Activated CD4-positive, alpha-beta T cell treated with anti-CD3 and anti-CD28 coated beads, Interleukin-2, Interleukin-4, amounts not matched to agents 100 ng/mL and 50 ng/mL, durations not matched to agents 16 hours and 8 hours (primary cell): ENCODE measurements around the gene MLLT6.

Source experiments
- DNase-seq: peaks from one replicate; pipeline ENCODE4 v3.0.0-alpha.2; 2020; ENCODE audit warnings: low spot score

The MLLT6 gene

DNA sequence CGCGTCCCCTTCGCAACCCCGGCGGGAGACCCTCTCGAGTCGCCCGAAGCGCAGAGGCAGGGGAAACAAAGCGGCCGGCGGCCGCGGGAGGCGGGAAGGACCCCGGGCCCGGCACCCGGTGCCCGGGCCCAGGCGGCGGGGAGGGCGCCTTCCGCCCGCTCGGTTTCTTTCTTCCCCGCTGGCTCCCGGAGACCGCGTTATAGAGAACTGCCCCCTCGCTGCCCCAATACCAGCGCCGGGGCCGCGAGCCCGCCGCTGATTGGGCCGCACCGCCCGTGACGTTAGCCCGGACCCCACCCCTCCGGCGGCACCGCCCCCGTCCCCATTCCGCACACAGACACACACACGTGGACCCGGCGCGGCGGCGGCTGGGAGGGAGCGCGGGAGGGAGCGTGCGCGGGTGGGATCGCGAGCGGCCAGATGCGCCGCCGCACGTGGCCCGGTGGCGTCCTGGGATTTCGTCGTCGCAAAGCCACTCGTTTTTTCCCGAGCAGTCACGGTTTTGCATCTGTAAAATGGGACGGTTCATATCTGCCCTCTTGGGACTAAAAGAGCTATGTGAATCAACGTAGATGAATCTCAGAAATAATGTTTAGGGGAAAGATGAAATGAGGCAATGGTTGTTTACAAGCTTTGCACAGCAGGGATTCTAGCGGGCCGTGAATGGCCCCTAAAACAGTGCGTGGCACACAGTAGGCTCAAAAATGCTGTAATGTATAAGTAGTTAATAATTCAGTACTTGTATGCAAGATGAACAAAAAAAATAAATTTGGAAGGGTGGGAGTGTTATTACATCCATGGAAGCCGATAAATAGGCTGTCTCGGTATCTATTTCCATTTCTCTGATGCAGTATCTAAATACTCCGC, 30.1 kb upstream of the MLLT6 start, which contains the start of gene EPOP:
EPOP (minus strand) TSS at position 209 of the 867 bp plus-strand sequence. CDS start 462 bp downstream, outside the sequence.
- DNase-seq: peak; percentile 95

- DNase-seq: peak; percentile 89
These were observed 28.2 kb upstream of the MLLT6 start for GRCh38 chr17:38676706-38677504.

GRCh38 chr17:38677819-38678218, 27.3 kb upstream of the MLLT6 start:
- no peak for DNase-seq

DNA sequence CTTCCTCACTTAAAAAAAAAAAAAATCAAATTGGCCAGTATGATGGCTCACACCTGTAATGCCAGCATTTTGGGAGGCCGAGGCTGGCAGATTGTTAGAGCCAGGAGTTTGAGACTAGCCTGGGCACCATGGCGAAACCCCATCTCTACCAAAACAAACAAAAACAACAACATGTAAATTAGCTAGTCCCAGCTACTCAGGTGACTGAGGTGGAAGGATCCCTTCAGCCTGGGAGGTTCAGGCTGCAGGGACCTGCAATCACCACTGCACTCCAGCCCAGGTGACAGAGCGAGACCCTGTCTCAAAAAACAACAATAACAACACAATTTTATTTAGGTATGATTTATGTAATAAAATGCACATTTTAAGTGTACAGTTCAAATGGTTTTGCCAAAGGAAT, 24.0 kb upstream of the MLLT6 start:
- no peak for DNase-seq

- DNase-seq: no peak
These were observed 19.6 kb upstream of the MLLT6 start for GRCh38 chr17:38685491-38685890.

- DNase-seq: no peak
These were observed 17.8 kb upstream of the MLLT6 start for GRCh38 chr17:38687286-38687685.

DNA sequence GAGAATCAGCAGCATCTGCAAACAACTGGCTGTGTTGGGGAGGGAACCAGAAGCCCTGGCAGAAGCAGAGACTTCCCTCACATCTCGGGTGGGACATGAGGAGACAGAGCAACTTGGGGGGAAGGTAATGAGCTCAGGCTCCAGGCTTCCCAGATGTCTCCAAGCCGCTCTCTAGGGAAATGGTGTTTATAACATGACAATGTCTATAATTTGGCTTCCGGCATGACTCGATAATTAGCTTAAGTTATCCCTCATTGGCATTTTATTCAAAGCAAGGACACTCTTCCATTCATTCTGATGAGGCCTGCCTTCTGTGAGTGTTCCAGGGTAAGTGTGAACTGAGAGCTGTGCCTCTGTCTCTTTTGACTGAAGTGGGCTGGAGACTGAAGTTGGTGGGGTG, 14.7 kb upstream of the MLLT6 start:
- DNase-seq: no peak

GRCh38 chr17:38691154-38691553, 13.9 kb upstream of the MLLT6 start:
- no peak for DNase-seq

DNA sequence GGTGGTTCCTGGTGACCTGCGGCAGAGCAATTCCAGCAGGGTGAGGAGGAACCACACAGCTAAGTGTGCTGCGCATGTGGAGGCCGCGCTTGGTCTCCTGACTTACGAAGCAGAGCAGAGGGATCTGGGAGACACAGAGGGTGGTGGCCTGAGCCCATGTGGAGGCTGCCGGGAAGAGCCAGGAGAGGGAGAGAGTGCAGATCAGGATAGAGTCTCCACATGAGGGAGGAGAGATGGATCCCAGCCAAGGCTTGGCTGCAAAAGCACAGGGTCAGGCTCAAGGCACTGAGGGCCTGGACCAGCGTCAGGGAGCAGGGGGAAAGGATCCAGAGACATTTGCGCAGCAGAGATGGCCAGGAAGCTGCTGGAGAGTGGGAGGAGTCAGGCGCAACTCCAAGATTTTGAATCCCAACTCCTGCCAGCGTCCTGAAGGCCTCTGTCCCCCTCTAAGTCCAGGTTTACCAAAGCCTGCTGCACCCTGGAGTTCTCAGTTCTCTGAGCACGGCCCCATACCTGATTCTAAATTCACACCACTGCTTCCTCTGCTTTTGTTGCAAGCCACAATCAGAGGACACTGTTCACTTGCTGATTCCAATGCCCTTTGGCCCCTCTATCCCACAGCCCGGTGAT, 11.3 kb upstream of the MLLT6 start:
- DNase-seq: no peak

DNA sequence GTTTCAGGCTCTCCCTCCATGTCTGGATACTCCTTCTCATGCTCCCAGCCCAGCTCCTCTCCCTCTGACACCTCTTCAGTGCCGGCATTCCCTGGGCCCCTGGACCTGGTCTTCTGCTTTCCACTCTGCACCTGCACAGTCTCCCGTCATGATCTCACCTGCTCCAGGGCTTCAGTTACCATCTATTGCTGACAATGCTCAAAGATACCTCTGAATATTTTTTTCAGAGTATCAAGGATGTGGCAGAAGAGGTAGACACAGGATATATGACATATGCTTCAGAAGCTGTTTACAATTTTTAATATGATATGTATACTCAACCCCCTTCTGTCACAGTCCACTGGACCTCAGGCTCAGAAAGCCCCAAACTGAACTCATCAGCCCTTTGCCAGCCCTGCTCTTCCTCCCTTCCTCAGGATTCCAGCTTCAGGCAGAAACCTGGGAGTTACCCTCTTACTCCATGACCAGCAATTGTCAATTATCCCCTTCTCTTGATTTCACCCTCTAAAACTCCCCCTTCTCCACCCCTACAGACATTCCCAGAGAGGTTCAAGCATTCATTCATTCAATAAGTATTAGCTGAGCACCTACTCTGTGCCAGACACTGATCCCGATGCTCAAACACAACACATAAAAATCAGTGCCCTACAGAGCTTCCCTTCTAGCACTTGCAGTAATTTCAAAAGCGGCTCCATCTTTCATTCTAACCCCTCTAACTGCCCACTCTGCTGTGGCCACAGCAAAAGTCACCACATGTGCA, 7.8 kb upstream of the MLLT6 start:
- no peak for DNase-seq

DNA sequence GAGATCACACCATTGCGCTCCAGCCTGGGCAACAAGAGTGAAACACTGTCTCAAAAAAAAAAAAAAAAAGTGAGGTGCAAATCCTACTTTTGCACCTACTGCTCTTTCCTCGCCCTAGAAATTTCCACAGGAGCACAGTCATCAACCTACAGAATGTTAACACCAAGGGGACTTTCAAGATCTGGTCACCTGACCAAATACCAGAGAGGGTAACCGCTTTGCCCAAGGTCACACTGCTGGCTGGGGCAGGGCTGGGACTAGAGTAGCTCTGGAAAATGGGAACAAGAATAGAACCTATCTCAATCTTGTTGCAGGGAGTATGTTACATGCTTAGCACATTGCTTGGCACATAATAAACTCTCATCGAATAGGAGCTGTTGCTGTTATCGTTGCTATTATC, 6.3 kb upstream of the MLLT6 start:
- DNase-seq: no peak

- DNase-seq: peak; percentile 83
These were observed 3.4 kb upstream of the MLLT6 start for GRCh38 chr17:38701504-38702165.

DNA sequence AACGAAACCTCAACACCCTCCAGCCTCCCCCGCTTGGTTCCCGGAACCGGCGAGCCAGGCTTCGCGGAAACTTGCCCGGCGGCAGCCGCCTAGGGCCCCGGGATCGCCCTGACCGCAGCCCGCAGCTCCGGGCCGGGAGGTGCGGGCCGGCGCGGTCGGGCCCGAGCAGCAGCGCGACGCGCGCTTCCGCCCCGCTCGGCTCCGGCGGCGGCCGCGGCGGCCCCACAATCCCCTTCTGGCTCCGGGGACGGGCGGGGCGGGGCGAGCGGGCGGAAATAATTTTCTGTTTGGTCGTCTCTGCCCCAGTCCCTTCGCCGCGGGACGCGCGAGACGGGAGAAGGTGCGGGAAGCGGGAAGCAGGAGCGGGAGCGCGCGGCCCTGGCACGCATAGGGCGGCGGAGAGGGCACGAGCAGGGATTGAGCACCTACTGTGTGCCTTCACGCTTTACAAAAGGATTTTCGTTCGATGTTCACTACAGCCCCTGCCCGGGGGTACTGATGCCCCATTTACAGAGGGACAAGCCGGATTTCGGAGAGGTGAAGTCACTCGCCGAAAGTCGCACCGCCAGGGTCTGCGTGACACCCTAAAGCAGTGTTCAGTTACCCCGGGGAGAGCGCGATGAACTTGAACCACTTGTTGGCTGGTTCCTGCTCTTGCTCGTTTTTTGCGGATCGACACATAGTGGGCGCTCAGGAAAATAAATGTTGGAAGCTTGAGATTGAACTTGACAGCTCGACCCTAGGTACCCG, 2.7 kb upstream of the MLLT6 start:
- peak; percentile 84 for DNase-seq

DNA sequence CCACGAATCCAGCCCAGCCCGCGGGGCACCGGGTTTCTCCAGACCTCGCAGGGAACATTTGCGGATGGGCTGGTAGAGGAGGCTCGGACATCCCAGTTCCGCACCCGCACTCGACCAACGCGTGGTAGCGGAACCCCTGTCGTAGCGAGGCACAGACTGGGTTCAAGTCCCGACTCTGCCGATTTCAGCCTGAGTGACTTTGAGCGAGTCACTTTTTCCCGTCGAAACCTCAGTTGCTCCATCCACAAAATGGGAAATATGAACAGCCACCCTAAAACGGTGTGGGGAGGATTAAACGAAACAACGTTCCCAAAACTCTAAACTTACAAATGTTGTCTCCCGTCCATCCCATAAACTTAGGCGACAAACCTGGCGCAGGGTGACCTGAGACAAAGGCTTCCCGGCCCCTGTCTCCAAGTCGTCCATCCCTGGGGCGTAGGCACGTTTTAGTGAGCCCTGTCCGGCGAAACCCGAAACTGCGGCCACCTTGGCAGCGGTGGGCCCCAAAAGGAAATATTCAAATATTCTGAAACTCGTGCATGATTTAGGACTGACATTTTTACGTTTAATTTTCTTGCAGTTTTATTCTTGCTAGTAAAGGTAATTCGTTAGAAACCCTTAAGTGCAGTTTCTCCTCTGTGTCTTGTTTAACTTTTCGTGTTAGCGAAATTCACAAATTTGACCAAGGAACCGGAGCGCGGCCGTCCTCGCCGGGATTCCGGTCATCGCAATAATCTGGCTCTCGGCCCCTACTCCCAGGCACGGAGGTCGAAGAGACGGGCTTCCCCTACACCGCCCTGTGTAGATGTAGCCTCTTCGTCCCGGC, 1.9 kb upstream of the MLLT6 start:
- peak; percentile 41 for DNase-seq

DNA sequence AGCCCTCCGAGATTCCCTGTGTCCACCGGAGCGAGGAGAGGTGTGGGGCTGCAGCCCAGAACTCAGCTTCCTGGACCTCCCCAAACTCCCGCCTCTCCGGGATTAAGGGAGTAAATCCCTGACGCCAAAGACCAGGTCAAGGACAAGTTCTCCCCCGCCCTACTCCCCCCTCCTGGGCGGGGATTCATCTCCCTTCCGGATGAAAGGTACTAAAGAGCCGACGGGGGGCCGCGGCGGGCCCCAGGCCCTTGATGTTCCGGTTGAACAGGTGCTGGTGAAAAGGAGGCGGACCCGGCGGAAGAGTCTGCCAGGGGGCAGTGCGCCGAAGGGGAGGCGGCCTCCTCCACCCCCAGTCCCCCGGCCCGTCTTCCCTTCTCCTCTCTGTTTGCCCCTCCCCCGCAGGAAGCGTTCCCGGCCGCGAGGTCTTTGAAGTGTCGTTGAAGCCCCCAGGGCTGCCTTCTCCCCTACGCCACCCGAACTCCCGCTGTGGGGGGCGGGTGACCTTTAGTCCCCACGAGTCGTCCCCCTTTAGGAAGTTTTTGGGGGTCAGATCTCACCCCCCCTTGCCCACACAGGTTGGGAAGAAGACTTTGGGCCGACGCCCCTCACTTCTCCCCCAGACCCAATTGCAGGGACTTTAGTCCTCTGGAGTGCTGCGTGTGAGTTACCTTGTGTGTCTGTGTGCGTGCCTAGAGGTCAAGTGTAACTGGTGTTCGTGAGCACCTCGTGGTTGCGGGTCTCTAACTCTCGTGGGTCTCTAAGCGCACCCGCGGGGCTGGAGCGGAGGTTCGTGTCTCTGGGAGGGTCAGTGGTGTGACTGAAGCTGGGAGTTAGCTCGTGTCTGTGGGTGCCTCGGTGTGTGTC, 1.1 kb upstream of the MLLT6 start:
- peak; percentile 91 for DNase-seq

- no peak for DNase-seq
These were observed 390 bp downstream of the MLLT6 start for GRCh38 chr17:38705523-38705802.

DNA sequence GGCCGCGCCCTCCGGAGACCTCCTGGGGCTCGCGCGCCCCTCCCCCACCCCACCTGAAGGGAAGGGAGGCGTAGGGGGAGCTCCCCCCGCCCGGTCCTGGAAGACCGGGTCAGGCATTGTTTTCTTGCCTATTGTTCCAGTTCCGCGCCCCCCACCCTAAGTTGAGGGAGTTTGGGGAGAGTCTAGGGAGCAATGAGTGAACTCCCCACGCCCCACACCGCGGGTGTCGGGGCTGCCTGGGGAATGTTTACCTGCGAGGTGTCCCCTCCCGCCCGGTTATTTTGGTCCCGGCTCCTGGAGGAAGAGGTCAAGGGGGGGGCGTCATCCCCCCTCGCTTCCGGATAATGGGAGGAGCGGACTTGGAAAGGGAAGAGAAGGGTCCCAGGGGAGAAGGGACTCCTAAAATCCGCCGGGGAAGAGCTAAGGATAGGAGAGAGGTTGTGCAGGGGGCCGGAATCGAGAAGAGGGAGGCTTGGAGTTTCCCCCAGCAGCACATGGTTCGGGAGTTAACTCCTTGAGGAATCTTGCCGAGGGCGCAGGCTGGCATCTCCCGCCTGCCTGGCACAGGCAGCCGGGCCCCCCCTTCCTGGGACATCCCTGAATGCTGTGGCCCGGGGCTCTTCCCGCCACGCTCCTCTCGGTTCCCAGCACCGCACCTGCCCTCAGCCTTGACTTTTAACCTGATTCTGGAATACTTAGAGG, 881 bp downstream of the MLLT6 start:
- no peak for DNase-seq

- peak; percentile 20 for DNase-seq
These were observed 1.6 kb downstream of the MLLT6 start for GRCh38 chr17:38706505-38707216.
